ENCODE data around the gene EEF1B2. TPM values are rescaled to one million over a fixed set of nuclear protein-coding genes. Genes with fewer than 3 reads are reported as not detected.
A peak's percentile ranks its signal among the peaks of the same experiment; 100 is the strongest.

EEF1B2 gene
- total and polyA plus RNA-seq, 2 experiments from 2014 or later, result 305 to 455 TPM

DNA sequence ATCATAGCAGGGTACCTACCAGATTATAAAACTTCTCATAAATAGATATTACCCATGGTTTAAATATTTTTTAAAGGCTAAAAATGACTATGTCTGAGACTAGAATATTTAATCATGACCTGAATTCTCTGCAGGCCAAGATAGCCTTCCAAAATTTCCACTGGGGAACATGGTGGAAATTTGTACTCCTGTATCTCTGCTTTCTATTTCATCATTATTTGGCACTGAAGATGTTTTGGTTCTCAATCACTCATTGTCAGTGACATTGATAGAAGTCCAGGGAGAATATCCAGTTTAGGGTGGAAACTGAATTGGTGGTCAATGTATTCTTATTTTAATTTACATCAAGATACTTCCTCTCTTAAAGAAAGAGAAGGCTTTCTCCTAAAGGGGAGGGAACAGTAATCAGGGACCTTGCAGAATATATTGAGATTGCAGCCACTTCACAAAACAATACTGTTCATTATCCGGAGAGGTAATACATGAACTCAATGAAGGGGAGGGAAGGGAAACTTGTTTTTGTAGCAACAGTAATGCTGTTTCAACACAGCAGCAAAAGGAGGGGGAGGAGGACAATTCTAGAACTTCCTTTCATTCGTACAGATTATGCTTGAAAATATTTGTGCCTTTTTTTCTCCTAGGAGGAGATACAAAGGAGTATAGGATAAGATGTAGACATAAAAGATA is 34.1 kb downstream of the EEF1B2 start:
- H4K20me1 ChIP-seq (ENCODE audit: insufficient read depth, poor library complexity, severe bottlenecking), result no peaks in the 10 kb centered on the region
- no peaks in the 10 kb centered on the region for H3K9me2 ChIP-seq (replicated peaks; ENCODE audit: insufficient read depth)
- WGBS (ENCODE audit: low lambda C conversion rate, missing lambda C conversion rate), result 88% methylated on average over 2 of the region's 2 CpGs
- no peak overlapping the region for H3K4me2 ChIP-seq
- H3K4me1 ChIP-seq (ENCODE audit: insufficient read depth), result no peaks in the 10 kb centered on the region
- no peak overlapping the region for H3K4me3 ChIP-seq
- no peak overlapping the region for H3K27ac ChIP-seq
- TF ChIP-seq EZH2 (IDR thresholded peaks at IDR 0.05; ENCODE audit: borderline replicate concordance), result no peak
- no peak for TF ChIP-seq EZH2phosphoT487 (IDR thresholded peaks at IDR 0.05; ENCODE audit: low read depth, severe bottlenecking, unreplicated experiment)
- TF ChIP-seq, protein P1, sequence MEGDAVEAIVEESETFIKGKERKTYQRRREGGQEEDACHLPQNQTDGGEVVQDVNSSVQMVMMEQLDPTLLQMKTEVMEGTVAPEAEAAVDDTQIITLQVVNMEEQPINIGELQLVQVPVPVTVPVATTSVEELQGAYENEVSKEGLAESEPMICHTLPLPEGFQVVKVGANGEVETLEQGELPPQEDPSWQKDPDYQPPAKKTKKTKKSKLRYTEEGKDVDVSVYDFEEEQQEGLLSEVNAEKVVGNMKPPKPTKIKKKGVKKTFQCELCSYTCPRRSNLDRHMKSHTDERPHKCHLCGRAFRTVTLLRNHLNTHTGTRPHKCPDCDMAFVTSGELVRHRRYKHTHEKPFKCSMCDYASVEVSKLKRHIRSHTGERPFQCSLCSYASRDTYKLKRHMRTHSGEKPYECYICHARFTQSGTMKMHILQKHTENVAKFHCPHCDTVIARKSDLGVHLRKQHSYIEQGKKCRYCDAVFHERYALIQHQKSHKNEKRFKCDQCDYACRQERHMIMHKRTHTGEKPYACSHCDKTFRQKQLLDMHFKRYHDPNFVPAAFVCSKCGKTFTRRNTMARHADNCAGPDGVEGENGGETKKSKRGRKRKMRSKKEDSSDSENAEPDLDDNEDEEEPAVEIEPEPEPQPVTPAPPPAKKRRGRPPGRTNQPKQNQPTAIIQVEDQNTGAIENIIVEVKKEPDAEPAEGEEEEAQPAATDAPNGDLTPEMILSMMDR (IDR thresholded peaks at IDR 0.05; ENCODE audit: poor library complexity), result no peak
- H3K36me3 ChIP-seq (replicated peaks; ENCODE audit: insufficient read depth, low read depth), result no peaks in the 10 kb centered on the region
- H3K27me3 ChIP-seq, result peaks cover 6% of the 10 kb centered on the region
- H3K9me3 ChIP-seq (ENCODE audit: low read depth), result no peaks in the 10 kb centered on the region
- DNase-seq (ENCODE audit: low spot score), result no peak
- H3K79me2 ChIP-seq, result no peaks in the 10 kb centered on the region
- H2AFZ ChIP-seq, result no peak overlapping the region

DNA sequence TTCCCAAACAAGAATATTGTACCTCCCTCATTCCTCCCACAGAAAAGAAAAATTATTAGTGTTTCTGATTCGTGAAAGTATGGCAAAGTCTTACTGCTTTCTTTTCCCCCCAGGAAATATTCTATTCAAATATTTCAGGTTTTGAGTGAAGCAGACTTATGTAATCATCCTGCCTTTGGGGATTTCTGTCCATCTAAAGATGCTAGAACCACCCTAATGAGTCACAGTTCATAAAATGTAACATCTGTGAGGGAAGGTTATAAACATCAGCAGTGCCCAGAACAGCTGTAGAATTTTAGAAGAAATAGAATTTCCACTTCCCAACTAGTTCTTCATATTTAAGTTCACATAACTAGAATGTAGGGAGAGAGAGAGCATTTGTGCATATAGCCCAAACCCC is 39.0 kb downstream of the EEF1B2 start:
- no peak overlapping the region for H3K4me3 ChIP-seq
- no peaks in the 10 kb centered on the region for H4K20me1 ChIP-seq (ENCODE audit: insufficient read depth, poor library complexity, severe bottlenecking)
- H3K4me2 ChIP-seq, result no peak overlapping the region
- H3K9me2 ChIP-seq (replicated peaks; ENCODE audit: insufficient read depth), result no peaks in the 10 kb centered on the region
- H3K27ac ChIP-seq, result no peak overlapping the region
- no peaks in the 10 kb centered on the region for H3K36me3 ChIP-seq (replicated peaks; ENCODE audit: insufficient read depth, low read depth)
- no peaks in the 10 kb centered on the region for H3K9me3 ChIP-seq (ENCODE audit: low read depth)
- no peak for DNase-seq (ENCODE audit: low spot score)
- no peaks in the 10 kb centered on the region for H3K27me3 ChIP-seq
- no peak for TF ChIP-seq EZH2 (IDR thresholded peaks at IDR 0.05; ENCODE audit: borderline replicate concordance)
- TF ChIP-seq, protein P1 (IDR thresholded peaks at IDR 0.05; ENCODE audit: poor library complexity), result no peak
- TF ChIP-seq EZH2phosphoT487 (IDR thresholded peaks at IDR 0.05; ENCODE audit: low read depth, severe bottlenecking, unreplicated experiment), result no peak
- H3K79me2 ChIP-seq, result no peaks in the 10 kb centered on the region
- no peaks in the 10 kb centered on the region for H3K4me1 ChIP-seq (ENCODE audit: insufficient read depth)
- WGBS (ENCODE audit: low lambda C conversion rate, missing lambda C conversion rate), result 64% methylated on average over 1 of the region's 1 CpG
- H2AFZ ChIP-seq, result no peak overlapping the region

DNA sequence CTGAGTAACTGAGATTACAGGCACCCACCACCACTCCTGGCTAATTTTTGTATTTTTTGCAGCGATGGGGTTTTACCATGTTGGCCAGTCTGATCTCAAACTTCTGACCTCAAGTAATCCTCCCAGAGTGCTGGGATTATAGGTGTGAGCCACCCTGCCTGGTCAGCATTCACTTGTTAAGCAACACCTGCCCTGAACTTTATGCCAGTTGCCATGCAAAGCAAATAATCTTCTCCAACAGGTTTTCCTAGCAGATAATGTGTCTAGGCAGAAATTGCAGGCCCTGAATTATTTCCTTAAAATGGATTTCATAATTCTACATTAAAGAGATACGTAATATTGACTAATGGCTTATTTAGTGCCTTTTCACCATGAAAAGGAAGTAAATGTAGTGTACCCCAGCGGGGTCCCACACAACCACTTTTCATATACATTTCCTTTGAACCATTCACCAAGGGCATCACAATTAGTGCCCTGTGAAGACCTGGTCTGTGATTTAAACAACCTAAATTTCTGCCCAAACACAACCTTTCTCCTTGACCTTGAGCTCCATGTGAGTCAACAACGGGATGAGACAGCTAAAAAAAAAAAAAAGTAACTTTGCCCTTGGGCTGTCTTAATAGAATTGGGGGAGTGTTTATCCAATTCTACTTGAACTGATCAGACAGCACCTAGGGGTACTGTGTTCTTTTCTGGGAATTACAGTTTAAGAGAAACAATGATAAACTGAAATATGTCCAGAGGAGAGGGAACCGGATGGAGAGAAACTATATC is 41.6 kb downstream of the EEF1B2 start:
- Histone ChIP-seq H3K4me2 (no peak overlapping the region), H3K79me2 (no peaks in the 10 kb centered on the region), H3K27me3 (no peaks in the 10 kb centered on the region), H3K27ac (no peak overlapping the region), H3K4me1 (ENCODE audit: insufficient read depth) (no peaks in the 10 kb centered on the region), H3K9me2 (replicated peaks; ENCODE audit: insufficient read depth) (no peaks in the 10 kb centered on the region), H2AFZ (no peak overlapping the region), H4K20me1 (ENCODE audit: insufficient read depth, poor library complexity, severe bottlenecking) (no peaks in the 10 kb centered on the region), H3K36me3 (replicated peaks; ENCODE audit: insufficient read depth, low read depth) (no peaks in the 10 kb centered on the region), H3K4me3 (no peak overlapping the region), H3K9me3 (ENCODE audit: low read depth) (no peaks in the 10 kb centered on the region)
- WGBS (ENCODE audit: low lambda C conversion rate, missing lambda C conversion rate), result 78% methylated on average over 5 of the region's 5 CpGs
- TF ChIP-seq EZH2 (IDR thresholded peaks at IDR 0.05; ENCODE audit: borderline replicate concordance), result no peak
- TF ChIP-seq, protein P1 (IDR thresholded peaks at IDR 0.05; ENCODE audit: poor library complexity), result no peak
- TF ChIP-seq EZH2phosphoT487 (IDR thresholded peaks at IDR 0.05; ENCODE audit: low read depth, severe bottlenecking, unreplicated experiment), result no peak
- DNase-seq (ENCODE audit: low spot score), result peak; percentile 11

All from hepatocyte (in vitro differentiated cells).